ENCODE data around the gene ATP4A. TPM values are rescaled to one million over a fixed set of nuclear protein-coding genes. Genes with fewer than 3 reads are reported as not detected.
A peak's percentile ranks its signal among the peaks of the same experiment; 100 is the strongest.

Gene ATP4A
- total and polyA plus RNA-seq, 9 of the 15 experiments (the other 6 are each of a cell fraction or from before 2014, with no cell fraction given) = 0.15 TPM; not detected in 8

GRCh38 chr19:35544110-35544802 lies 19.2 kb downstream of the ATP4A start:
- DNase-seq (ENCODE audit: extremely low read depth in 1 of 4, low spot score in 3 of 4) = peak in 1 of 4 experiments; percentile 23
- CTCF ChIA-PET (ENCODE audit: low intra/inter-chr PET ratio) = no interaction called here
- POLR2A ChIA-PET = interaction anchor here (0.6 to 0.7 kb wide), 2 partner anchors 94 to 377 kb away, joined by 3 read pairs; no protein-coding TSS in a partner anchor
- Histone ChIP-seq H3K4me3 (peak overlapping the region; percentile 96), H3K4me1 (replicated peaks in 1 of 2; ENCODE audit: control insufficient read depth in 2 of 2, insufficient read depth in 2 of 2, low read length in 2 of 2) (peaks cover 16 to 39% of the 10 kb centered on the region in 2 experiments; a peak in 4 of 5 replicates), H3K27ac (ENCODE audit: extremely low read depth, low read depth, low read length) (peak overlapping the region; percentile 90), H3K36me3 (ENCODE audit: control insufficient read depth, insufficient read depth, low read length) (peaks cover 50% of the 10 kb centered on the region; the same call in 2 of the 3 replicates), H3K27me3 (ENCODE audit: control insufficient read depth in 2 of 2, insufficient read depth in 2 of 2, low read length in 2 of 2) (no peaks in the 10 kb centered on the region), H3K9ac (ENCODE audit: insufficient read depth in 1 of 2, low read depth in 2 of 2, low read length in 2 of 2) (peak overlapping the region; percentile 93; a peak in 3 of 4 replicates), H2AFZ (ENCODE audit: low read depth, low read length) (peak overlapping the region; percentile 97), H3K79me2 (ENCODE audit: control insufficient read depth, insufficient read depth, low read length) (peaks cover 36% of the 10 kb centered on the region), H3K4me2 (ENCODE audit: insufficient read depth, low read length) (peak overlapping the region; percentile 100), H3K9me1 (ENCODE audit: control insufficient read depth, insufficient read depth, low read length) (peaks cover 7% of the 10 kb centered on the region), H3K9me3 (replicated peaks; ENCODE audit: control insufficient read depth, insufficient read depth, low read depth, low read length) (no peaks in the 10 kb centered on the region), H4K20me1 (replicated peaks; ENCODE audit: control insufficient read depth, insufficient read depth, low read length) (peaks cover 4% of the 10 kb centered on the region)
- intact Hi-C loops (cut with micrococcal nuclease) (no loop called here), in situ Hi-C loops (cut with MboI) (no loop called here)
- WGBS (ENCODE audit: insufficient coverage, low coverage, missing lambda C conversion rate) = 8% methylated on average over 3 of the region's 3 CpGs
- no TSS peak for BruUV-seq (replicated peaks)
- peak; percentile 27 for ATAC-seq
- no peak for FAIRE-seq
- peak; percentile 50; the same call in 1 of the 2 replicates for TF ChIP-seq ATF3 (IDR thresholded peaks at IDR 0.05)
- TF ChIP-seq ATF3 (CRISPR knock-in tag; conservative IDR thresholded peaks at IDR 0.05) = no peak
- peak; percentile 92 for TF ChIP-seq ZKSCAN8 (CRISPR knock-in tag; IDR thresholded peaks at IDR 0.05)
- TF ChIP-seq POLR2H (tag; IDR thresholded peaks at IDR 0.05; ENCODE audit: low read depth) = no peak
- no peak for TF ChIP-seq MIER1 (IDR thresholded peaks at IDR 0.05; ENCODE audit: low read depth)
- TF ChIP-seq CEBPG (CRISPR knock-in tag; IDR thresholded peaks at IDR 0.05) = peak; percentile 45; the same call in 1 of the 2 replicates
- TF ChIP-seq CEBPG (tag; conservative IDR thresholded peaks at IDR 0.05 in 1 of 2, IDR thresholded peaks at IDR 0.05 in 1 of 2) = peak in 1 of 2 experiments; percentile 62; a peak in 2 of 4 replicates
- peak; percentile 12 for TF ChIP-seq PRDM10 (IDR thresholded peaks at IDR 0.05; ENCODE audit: partially characterized antibody)

Data from K562 (cell line).